Uterus (tissue), 4 donors: ENCODE data around the gene PIGA. TPM values are rescaled to one million over a fixed set of nuclear protein-coding genes. Genes with fewer than 3 reads are reported as not detected.

Experiments used
- DNase-seq, 2 donors: peaks; one replicate each; pipeline ENCODE4 v3.0.0-alpha.2; 2019 to 2020
- H3K27ac ChIP-seq, 2 donors: fragments of 200-600 bp; sonication (generic); 1 replicate in 1 of 2; 2 replicates in 1 of 2; pipeline ENCODE4 v1.5.1; 2016 to 2018
- H3K27me3 ChIP-seq, 2 donors: fragments of 200-600 bp; sonication (generic); one replicate each; pipeline ENCODE4 v1.5.1; 2018 to 2019; ENCODE audit warnings: control low read depth in 1 of 2
- H3K36me3 ChIP-seq, 2 donors: fragments of 200-600 bp; sonication (generic); one replicate each; pipeline ENCODE4 v1.5.1; 2019; ENCODE audit warnings: control low read depth in 1 of 2
- H3K4me1 ChIP-seq, 2 donors: fragments of 200-600 bp; sonication (generic); one replicate each; pipeline ENCODE4 v1.5.1; 2018 to 2019; ENCODE audit warnings: control low read depth in 1 of 2
- H3K4me3 ChIP-seq, 2 donors: fragments of 200-600 bp; sonication (generic); 1 replicate in 1 of 2; 2 replicates in 1 of 2; pipeline ENCODE4 v1.5.1; 2018 to 2019; ENCODE audit warnings: mild to moderate bottlenecking in 1 of 2
- H3K9me3 ChIP-seq, 2 donors: fragments of 200-600 bp; sonication (generic); one replicate each; pipeline ENCODE4 v1.5.1; 2019; ENCODE audit warnings: control low read depth in 1 of 2
- CTCF ChIP-seq, 4 experiments: fragments of 200-600 bp in 2 of 4; fragments of 450-650 bp in 2 of 4; sonication (generic) in 2 of 4; IDR thresholded peaks; one replicate each; pipeline ENCODE4 v1.5.1; 2016 to 2019; ENCODE audit warnings: antibody characterized with exemption in 4 of 4, mild to moderate bottlenecking in 2 of 4, moderate library complexity in 1 of 4
- POLR2A ChIP-seq, 2 donors: fragments of 450-650 bp; IDR thresholded peaks; one replicate each; pipeline ENCODE4 v1.6.1; 2016; ENCODE audit warnings: antibody characterized with exemption in 2 of 2, mild to moderate bottlenecking in 1 of 2, moderate library complexity in 1 of 2
- intact Hi-C: fragments of 100-400 bp; cut with DNase I; formaldehyde crosslinking; loops from one replicate; pipeline ENCODE4 v1.15.1; 2023; ENCODE audit warnings: low total_unique reads
- total RNA-seq, 4 donors: library from RNA; depleted of rRNA in 3 of 4; stranded (reverse); fragments of >200 nt in 3 of 4; gene quantifications; one replicate each; pipeline versions ENCODE4 v1.1.0 to v1.2.4, GENCODE V29; 2014 to 2023
- donor health status: DM: yes; HTN: yes; CAD: no.

Gene PIGA
- total RNA-seq, 4 donors from 2014 or later: 10.2 to 54.8 (median 13.8) TPM

DNA sequence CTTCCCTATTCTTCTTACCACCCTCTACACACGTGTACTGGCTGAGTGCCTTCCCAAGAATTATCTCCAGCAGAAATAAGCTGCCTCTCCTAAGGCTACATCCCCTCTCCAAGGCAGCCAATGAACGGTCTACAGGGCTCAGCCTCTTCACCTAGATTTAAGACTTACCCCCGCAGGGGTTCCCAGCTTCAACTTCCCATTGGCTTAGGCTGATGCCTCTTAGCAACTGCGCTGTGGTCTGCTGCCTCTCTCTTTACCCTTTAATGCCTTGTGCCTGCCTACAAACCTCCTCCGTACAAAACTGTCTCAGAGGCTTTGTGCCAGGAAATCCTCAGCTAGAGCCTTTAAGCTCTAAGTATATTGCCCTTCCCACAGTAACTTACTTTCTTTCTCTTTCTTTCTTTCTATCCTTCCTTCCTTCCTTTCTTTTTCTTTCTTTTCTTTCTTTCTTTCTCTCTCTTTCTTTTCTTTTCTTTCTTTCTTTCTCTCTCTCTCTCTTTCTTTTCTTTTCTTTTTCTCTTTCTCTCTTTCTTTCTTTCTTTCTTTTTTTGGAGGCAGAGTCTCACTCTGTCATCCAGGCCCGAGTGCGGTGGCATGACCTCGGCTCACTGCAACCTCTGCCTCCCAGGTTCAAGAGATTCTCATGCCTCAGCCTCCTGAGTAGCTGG is 15.1 kb upstream of the PIGA start:
- Histone ChIP-seq H3K9me3 (no peaks in the 10 kb centered on the region), H3K36me3 (no peaks in the 10 kb centered on the region), H3K27me3 (no peaks in the 10 kb centered on the region), H3K4me3 (no peak overlapping the region), H3K4me1 (no peaks in the 10 kb centered on the region), H3K27ac (peak overlapping the region in 1 of 2 donors; percentile 15)
- no peak for DNase-seq
- intact Hi-C loops: no loop called here
- TF ChIP-seq CTCF (IDR thresholded peaks at IDR 0.05) (no peak), POLR2A (IDR thresholded peaks at IDR 0.05) (no peak)

DNA sequence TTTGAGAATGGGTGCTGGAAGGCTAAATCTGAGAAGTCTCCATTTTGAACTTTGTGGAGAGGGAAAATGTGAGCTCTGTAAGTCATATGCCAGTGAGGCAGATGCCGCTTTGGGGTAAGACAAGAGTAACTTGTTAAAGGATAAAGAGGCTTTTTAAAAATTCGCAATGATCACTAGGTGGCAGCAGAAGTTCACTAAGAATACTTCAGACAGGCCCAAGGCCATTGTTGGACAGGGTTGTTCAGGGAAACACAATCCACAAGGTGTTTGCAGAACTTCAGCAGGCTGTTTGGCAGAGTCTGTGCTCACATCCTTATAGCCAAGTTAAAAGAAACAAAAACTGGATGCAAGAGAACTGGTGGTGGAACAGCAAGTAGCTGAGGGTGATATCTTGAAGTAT is 13.7 kb upstream of the PIGA start:
- intact Hi-C loops: loop anchor here (10.0 kb wide), 1 partner anchor 116 kb away; no protein-coding TSS in a partner anchor
- TF ChIP-seq CTCF (IDR thresholded peaks at IDR 0.05) (peak; percentile 45 to 66 (median 55)), POLR2A (IDR thresholded peaks at IDR 0.05) (no peak)
- H3K4me1 ChIP-seq: no peaks in the 10 kb centered on the region
- DNase-seq: peak in 1 of 2 donors; percentile 52
- H3K27ac ChIP-seq: no peak overlapping the region
- H3K9me3 ChIP-seq: no peaks in the 10 kb centered on the region
- no peaks in the 10 kb centered on the region for H3K27me3 ChIP-seq
- H3K36me3 ChIP-seq: no peaks in the 10 kb centered on the region
- H3K4me3 ChIP-seq: no peak overlapping the region

GRCh38 chrX:15345976-15346375 is 10.7 kb upstream of the PIGA start:
- H3K27me3 ChIP-seq: no peaks in the 10 kb centered on the region
- no peaks in the 10 kb centered on the region for H3K9me3 ChIP-seq
- H3K4me1 ChIP-seq: no peaks in the 10 kb centered on the region
- no peak overlapping the region for H3K4me3 ChIP-seq
- intact Hi-C loops: loop anchor here (10.0 kb wide), 1 partner anchor 119 kb away; no protein-coding TSS in a partner anchor
- TF ChIP-seq POLR2A (IDR thresholded peaks at IDR 0.05): no peak
- TF ChIP-seq CTCF (IDR thresholded peaks at IDR 0.05): no peak
- no peaks in the 10 kb centered on the region for H3K36me3 ChIP-seq
- H3K27ac ChIP-seq: no peak overlapping the region
- no peak for DNase-seq

DNA sequence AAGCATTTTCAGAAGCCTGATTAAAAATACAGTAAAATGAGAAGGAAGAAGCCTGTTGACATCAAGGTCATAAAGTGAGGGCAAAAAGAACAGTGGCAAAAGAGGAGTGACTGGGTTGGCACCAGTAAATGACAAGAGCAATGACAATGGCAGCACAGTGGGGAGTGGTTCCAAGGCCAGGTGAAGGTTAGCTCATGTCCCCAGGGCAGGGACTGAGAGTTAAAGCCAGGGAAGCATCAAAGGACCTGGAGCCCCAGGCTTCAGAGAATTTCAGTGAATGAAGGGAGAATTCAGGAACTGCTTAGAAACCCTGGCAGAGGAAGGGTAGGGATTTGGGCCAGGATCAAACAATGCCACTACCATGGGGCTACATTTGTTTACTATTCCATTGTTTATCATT is 8.8 kb upstream of the PIGA start:
- DNase-seq: no peak
- no peak for TF ChIP-seq POLR2A (IDR thresholded peaks at IDR 0.05)
- TF ChIP-seq CTCF (IDR thresholded peaks at IDR 0.05): no peak
- Histone ChIP-seq H3K4me1 (no peaks in the 10 kb centered on the region), H3K4me3 (no peak overlapping the region), H3K27me3 (no peaks in the 10 kb centered on the region), H3K27ac (no peak overlapping the region), H3K9me3 (no peaks in the 10 kb centered on the region), H3K36me3 (no peaks in the 10 kb centered on the region)
- intact Hi-C loops: loop anchor here (10.0 kb wide), 1 partner anchor 121 kb away; no protein-coding TSS in a partner anchor

DNA sequence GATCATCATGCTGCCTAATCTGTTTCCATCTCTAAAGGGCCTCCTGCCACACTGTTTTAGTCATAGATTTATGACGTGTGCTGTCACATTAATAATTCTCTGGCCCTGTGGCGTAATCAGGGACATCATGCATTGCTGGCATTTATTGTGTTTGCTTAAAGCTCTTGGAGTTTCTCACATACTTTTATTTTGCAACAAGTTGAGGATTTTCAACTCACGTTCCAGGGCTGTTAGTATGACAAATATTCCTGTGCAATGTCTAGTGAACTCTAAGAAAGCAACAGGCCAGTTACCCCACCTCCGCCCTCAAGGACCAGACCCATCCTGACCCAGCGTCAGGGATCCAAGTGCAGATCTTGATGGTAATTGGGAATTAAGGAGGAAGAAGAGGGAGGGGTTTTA is 7.8 kb upstream of the PIGA start:
- no peak overlapping the region for H3K27ac ChIP-seq
- no peak for TF ChIP-seq CTCF (IDR thresholded peaks at IDR 0.05)
- TF ChIP-seq POLR2A (IDR thresholded peaks at IDR 0.05): no peak

More for the DNA sequence above, 7.8 kb upstream of the PIGA start:
- no peaks in the 10 kb centered on the region for H3K4me1 ChIP-seq
- intact Hi-C loops: loop anchor here (10.0 kb wide), 1 partner anchor 122 kb away; no protein-coding TSS in a partner anchor
- no peaks in the 10 kb centered on the region for H3K27me3 ChIP-seq
- no peaks in the 10 kb centered on the region for H3K36me3 ChIP-seq
- H3K4me3 ChIP-seq: no peak overlapping the region
- no peaks in the 10 kb centered on the region for H3K9me3 ChIP-seq
- DNase-seq: no peak
